Uterus (tissue), 4 donors: ENCODE data around the gene SLC4A7. TPM values are rescaled to one million over a fixed set of nuclear protein-coding genes. Genes with fewer than 3 reads are reported as not detected.

Experiments used
- small RNA-seq: library from RNA; depleted of rRNA; stranded (forward); fragments of <200 nt; gene quantifications from one replicate; pipeline ENCODE3, GENCODE V24; 2016
- total RNA-seq, 4 donors: library from RNA; depleted of rRNA in 3 of 4; stranded (reverse); fragments of >200 nt in 3 of 4; gene quantifications; one replicate each; pipeline versions ENCODE4 v1.1.0 to v1.2.4, GENCODE V29; 2014 to 2023
- donor health status: DM: yes; HTN: yes; CAD: no.

SLC4A7 gene
- total RNA-seq, 4 donors from 2014 or later = 20.0 to 83.5 (median 37.2) TPM

Small RNA genes within 50 kb of the gene (small RNA-seq; reads per million reads assigned to genes)
- gene AC137675.1 (not detected), gene RNU1-96P (not detected)

Other genes with a start within 250 kb of the SLC4A7 start
- gene NEK10, start 115.0 kb downstream of the SLC4A7 start, total RNA-seq = 1 to 10 TPM in 1 of 4 donors, under 1 TPM in 3; under 0.01 to 8.3 (median 0.83) TPM
- under 1 TPM in 2 of 4 donors, not detected in 2; 0.62 to 0.82 TPM for gene EOMES, start 237.9 kb upstream of the SLC4A7 start, total RNA-seq